GM12874 (cell line): ENCODE measurements around the gene ERCC4.

ENCODE experiments used
- TF ChIP-seq, protein P1 (sequence below): IDR thresholded peaks from 2 replicates; pipeline ENCODE4 v1.5.1; 2011; ENCODE audit warnings: low read depth, mild to moderate bottlenecking, control low read depth, low read length, moderate library complexity; ENCODE audit not compliant: insufficient read depth

Gene ERCC4

DNA sequence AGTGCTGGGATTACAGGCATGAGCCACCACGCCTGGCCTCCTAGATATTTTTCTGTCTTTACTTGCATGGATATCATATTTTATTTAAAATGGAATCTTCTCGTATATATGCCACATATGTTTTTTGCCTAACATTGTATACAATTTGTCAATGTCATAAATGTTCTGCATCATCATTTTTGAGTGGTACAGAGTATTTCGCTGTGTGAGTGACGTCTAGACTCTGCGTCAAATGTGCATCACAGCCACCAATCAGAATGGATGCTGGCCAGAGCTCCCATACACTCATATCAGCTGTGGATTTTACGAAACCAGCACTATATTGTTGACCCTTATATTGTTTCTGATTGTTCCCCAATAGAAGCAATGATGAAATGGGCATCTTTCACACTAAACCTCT lies 57.2 kb downstream of the ERCC4 start:
- TF ChIP-seq, protein P1, sequence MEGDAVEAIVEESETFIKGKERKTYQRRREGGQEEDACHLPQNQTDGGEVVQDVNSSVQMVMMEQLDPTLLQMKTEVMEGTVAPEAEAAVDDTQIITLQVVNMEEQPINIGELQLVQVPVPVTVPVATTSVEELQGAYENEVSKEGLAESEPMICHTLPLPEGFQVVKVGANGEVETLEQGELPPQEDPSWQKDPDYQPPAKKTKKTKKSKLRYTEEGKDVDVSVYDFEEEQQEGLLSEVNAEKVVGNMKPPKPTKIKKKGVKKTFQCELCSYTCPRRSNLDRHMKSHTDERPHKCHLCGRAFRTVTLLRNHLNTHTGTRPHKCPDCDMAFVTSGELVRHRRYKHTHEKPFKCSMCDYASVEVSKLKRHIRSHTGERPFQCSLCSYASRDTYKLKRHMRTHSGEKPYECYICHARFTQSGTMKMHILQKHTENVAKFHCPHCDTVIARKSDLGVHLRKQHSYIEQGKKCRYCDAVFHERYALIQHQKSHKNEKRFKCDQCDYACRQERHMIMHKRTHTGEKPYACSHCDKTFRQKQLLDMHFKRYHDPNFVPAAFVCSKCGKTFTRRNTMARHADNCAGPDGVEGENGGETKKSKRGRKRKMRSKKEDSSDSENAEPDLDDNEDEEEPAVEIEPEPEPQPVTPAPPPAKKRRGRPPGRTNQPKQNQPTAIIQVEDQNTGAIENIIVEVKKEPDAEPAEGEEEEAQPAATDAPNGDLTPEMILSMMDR: no peak

DNA sequence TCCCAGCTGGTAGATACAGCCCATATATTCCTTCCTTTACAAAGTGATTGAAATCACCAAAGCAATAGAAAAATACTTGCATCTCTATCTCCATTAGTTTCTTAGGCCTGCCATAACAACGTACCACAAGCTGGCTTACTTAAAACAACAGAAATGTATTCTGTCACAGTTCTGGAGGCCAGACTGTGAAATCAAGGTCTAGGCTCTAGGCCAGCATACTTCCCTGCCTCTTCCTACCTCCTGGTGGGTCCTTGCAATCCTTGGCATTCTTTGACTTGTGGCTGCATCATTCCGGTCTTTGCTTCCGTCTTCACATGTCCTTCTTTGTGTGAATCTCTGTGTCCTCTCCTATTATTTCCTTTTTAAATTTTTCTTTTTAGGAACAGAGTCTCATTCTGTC lies 62.5 kb downstream of the ERCC4 start:
- TF ChIP-seq, protein P1: no peak

DNA sequence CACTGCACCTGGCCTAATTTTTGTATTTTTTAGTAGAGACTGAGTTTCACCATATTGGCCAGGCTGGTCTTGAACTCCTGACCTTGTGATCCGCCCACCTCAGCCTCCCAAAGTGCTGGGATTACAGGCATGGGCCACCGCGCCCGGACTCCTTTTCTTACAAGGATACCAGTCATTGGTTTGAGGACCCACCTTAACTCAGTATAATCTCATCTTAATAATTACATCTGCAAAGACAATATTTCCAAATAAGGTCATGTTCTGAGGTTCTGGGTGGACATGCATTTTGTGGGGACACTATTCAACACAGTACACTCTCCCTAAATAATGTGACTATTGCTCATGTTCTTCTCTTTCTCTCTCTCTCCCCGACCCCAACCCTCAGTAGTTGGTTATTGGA lies 63.7 kb downstream of the ERCC4 start:
- TF ChIP-seq, protein P1: no peak

DNA sequence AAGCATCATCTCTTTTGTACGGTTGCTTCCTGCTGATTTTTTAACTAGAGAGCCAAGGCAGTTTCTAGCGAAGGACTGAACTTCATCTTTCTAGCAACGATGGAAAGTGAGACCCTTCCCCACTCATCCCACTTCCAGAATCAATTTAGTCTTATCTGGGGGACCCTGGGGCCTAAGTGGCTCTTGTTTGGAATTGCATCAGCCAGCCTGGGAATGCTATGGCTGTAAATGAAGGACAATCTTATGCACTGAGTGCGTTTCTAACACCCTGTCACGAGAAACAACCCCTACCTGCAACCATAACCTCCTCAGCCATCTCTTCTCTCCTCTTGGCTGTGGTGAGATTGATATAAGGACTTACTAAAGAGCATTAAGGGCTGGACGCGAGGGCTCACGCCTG lies 64.8 kb downstream of the ERCC4 start:
- TF ChIP-seq, protein P1: no peak

DNA sequence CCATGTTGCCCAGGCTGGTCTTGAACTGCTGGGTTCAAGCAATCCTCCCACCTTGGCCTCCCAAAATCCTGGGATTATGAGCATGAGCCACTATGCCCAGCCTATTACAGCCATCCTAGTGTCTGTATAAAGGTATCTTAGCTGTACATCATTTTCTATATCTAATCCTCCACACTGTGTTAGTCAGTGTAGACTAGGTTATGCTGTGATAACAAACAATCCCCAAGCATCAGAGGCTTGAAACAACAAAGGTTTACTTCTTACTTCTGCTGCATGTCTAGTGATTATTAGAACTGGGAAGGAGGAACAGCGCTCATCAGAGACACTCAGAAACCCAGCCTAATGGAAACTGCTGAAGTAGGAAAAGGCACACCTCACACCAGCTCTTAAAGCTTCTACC lies 68.1 kb downstream of the ERCC4 start:
- TF ChIP-seq, protein P1: no peak

DNA sequence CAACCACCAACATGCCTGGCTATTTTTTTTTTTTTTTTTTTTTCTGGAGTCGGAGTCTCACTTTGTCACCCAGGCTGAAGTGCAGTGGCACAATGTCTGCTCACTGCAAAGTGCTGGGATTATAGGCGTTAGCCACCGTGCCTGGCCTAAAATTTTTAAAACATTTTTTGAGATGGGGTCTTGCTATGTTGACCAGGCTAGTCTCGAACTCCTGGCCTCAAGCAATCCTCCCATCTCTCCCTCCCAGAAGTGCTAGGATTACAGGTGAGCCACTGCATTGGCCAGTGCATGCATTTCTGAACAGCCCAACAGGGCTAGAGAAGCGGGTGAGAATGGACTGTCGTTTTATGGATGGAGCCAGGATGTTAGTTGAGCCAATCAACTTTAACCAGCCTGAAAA lies 72.4 kb downstream of the ERCC4 start:
- TF ChIP-seq, protein P1: no peak

DNA sequence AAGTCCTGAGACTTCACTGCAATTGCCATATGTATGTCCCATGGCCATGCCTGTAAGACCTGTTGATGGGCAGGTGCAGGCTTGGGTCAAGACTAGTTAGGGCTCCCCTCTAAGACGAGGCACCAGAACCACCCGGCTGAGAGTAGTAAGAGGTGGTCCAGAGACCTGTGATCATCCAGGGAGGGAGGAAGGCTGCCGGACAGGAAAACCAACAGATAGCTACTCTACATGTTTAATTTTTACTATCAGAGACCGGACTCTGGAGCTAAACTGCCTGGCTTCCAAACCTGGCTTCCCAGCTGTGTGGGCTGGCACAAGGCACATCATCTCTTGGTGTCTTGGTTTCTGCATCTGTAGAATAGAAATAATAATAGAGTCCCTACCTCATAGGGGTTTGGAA lies 73.0 kb downstream of the ERCC4 start:
- TF ChIP-seq, protein P1: no peak
